ENCODE results near the gene ARHGAP26. TPM values are rescaled to one million over a fixed set of nuclear protein-coding genes. Genes with fewer than 3 reads are reported as not detected.

Gene ARHGAP26
- total and polyA plus RNA-seq, 2 donors (not counting 3 experiments of a cell fraction or from before 2014, with no cell fraction given): 3.1 to 16.2 TPM

GRCh38 chr5:143199843-143200242 lies 429.7 kb downstream of the ARHGAP26 start:
- no TSS peak for BruUV-seq (replicated peaks)
- ChIA-PET CTCF (interaction anchor here (0.8 to 1.6 kb wide), 2 partner anchors 10 to 24 kb away, joined by 3 to 4 read pairs; no protein-coding TSS in a partner anchor), POLR2A (no interaction called here)
- no peak overlapping the region for H3K4me3 ChIP-seq (replicated peaks in 1 of 3; ENCODE audit: insufficient read depth in 1 of 3, low read depth in 1 of 3, low read length in 3 of 3)
- TF ChIP-seq POLR2AphosphoS5 (IDR thresholded peaks at IDR 0.05; ENCODE audit: insufficient read depth, low read depth, low read length) (no peak), GATA2 (IDR thresholded peaks at IDR 0.05; ENCODE audit: insufficient read depth, insufficient read length, low read depth, low read length) (no peak), JUN (IDR thresholded peaks at IDR 0.05; ENCODE audit: borderline replicate concordance, insufficient read depth, insufficient read length, low read depth) (no peak), FOS (IDR thresholded peaks at IDR 0.05; ENCODE audit: borderline replicate concordance, insufficient read depth, low read length) (no peak)
- no peaks in the 10 kb centered on the region for H3K79me2 ChIP-seq (ENCODE audit: control insufficient read depth, insufficient read depth, low read length)
- FAIRE-seq (no peak), DNase-seq (ENCODE audit: low read depth, low spot score) (no peak)
- no peak overlapping the region for H3K27ac ChIP-seq (ENCODE audit: insufficient read depth, low read depth, low read length)
- intact Hi-C loops (cut with micrococcal nuclease): loop anchor here (5.0 kb wide), 2 partner anchors 183 to 627 kb away; no protein-coding TSS in a partner anchor
- peaks cover 1% of the 10 kb centered on the region for H3K4me1 ChIP-seq (ENCODE audit: control insufficient read depth, extremely low read depth, insufficient read depth, low read length)
- no peak overlapping the region for H3K4me2 ChIP-seq (ENCODE audit: insufficient read depth, low read length)
- no peak overlapping the region for H3K9ac ChIP-seq (replicated peaks; ENCODE audit: extremely low read depth, insufficient read depth, low read length)
- H3K36me3 ChIP-seq (ENCODE audit: control insufficient read depth in 2 of 2, extremely low read depth in 1 of 2, insufficient read depth in 2 of 2, low read length in 2 of 2): no peaks in the 10 kb centered on the region
- H4K20me1 ChIP-seq (replicated peaks; ENCODE audit: control insufficient read depth, extremely low read depth, insufficient read depth, low read length): no peaks in the 10 kb centered on the region
- H3K9me3 ChIP-seq (replicated peaks; ENCODE audit: control insufficient read depth, insufficient read depth, low read length): no peaks in the 10 kb centered on the region
- H3K9me1 ChIP-seq (replicated peaks; ENCODE audit: control insufficient read depth, extremely low read depth, insufficient read depth, low read length): no peaks in the 10 kb centered on the region
- dilution Hi-C loops (cut with MboI; ENCODE audit: extremely low pct_ligation_motif_present, low sequenced_read_pairs): loop anchor here (25.0 kb wide), 1 partner anchor 187 kb away; no protein-coding TSS in a partner anchor
- no peaks in the 10 kb centered on the region for H3K27me3 ChIP-seq (ENCODE audit: control insufficient read depth in 2 of 2, insufficient read depth in 2 of 2, low read length in 2 of 2)
- no peak overlapping the region for H2AFZ ChIP-seq (ENCODE audit: low read depth, low read length)

GRCh38 chr5:143200781-143201398 lies 430.7 kb downstream of the ARHGAP26 start:
- TF ChIP-seq EZH2 (IDR thresholded peaks at IDR 0.05; ENCODE audit: borderline replicate concordance, low read depth, low read length, severe bottlenecking) (no peak), JUN (IDR thresholded peaks at IDR 0.05; ENCODE audit: borderline replicate concordance, insufficient read depth, insufficient read length, low read depth) (no peak), POLR2A (IDR thresholded peaks at IDR 0.05; ENCODE audit: low read depth, low read length) (no peak), GATA2 (IDR thresholded peaks at IDR 0.05; ENCODE audit: insufficient read depth, insufficient read length, low read depth, low read length) (no peak), FOS (IDR thresholded peaks at IDR 0.05; ENCODE audit: borderline replicate concordance, insufficient read depth, low read length) (no peak), CTCF (IDR thresholded peaks at IDR 0.05; ENCODE audit: extremely low read depth in 1 of 2, insufficient read depth in 1 of 2, low read depth in 1 of 2, low read length in 2 of 2) (no peak), MAX (IDR thresholded peaks at IDR 0.05; ENCODE audit: insufficient read depth, insufficient read length) (no peak), POLR2AphosphoS5 (IDR thresholded peaks at IDR 0.05; ENCODE audit: insufficient read depth, low read depth, low read length) (no peak), MYC (IDR thresholded peaks at IDR 0.05; ENCODE audit: low read depth, low read length) (no peak)
- no TSS peak for BruUV-seq (replicated peaks)
- intact Hi-C loops (cut with micrococcal nuclease): no loop called here
- FAIRE-seq (no peak), DNase-seq (ENCODE audit: low read depth, low spot score) (no peak)
- H4K20me1 ChIP-seq (replicated peaks; ENCODE audit: control insufficient read depth, extremely low read depth, insufficient read depth, low read length): no peaks in the 10 kb centered on the region
- no peak overlapping the region for H3K27ac ChIP-seq (ENCODE audit: insufficient read depth, low read depth, low read length)
- dilution Hi-C loops (cut with MboI; ENCODE audit: extremely low pct_ligation_motif_present, low sequenced_read_pairs): loop anchor here (25.0 kb wide), 1 partner anchor 186 kb away; no protein-coding TSS in a partner anchor
- H3K4me3 ChIP-seq (replicated peaks in 1 of 3; ENCODE audit: insufficient read depth in 1 of 3, low read depth in 1 of 3, low read length in 3 of 3): no peak overlapping the region
- peaks cover 10% of the 10 kb centered on the region for H3K4me1 ChIP-seq (ENCODE audit: control insufficient read depth, extremely low read depth, insufficient read depth, low read length)
- H3K9me1 ChIP-seq (replicated peaks; ENCODE audit: control insufficient read depth, extremely low read depth, insufficient read depth, low read length): no peaks in the 10 kb centered on the region
- no peaks in the 10 kb centered on the region for H3K79me2 ChIP-seq (ENCODE audit: control insufficient read depth, insufficient read depth, low read length)
- H3K4me2 ChIP-seq (ENCODE audit: insufficient read depth, low read length): no peak overlapping the region
- no peak overlapping the region for H3K9ac ChIP-seq (replicated peaks; ENCODE audit: extremely low read depth, insufficient read depth, low read length)
- no peaks in the 10 kb centered on the region for H3K27me3 ChIP-seq (ENCODE audit: control insufficient read depth in 2 of 2, insufficient read depth in 2 of 2, low read length in 2 of 2)
- no peaks in the 10 kb centered on the region for H3K36me3 ChIP-seq (ENCODE audit: control insufficient read depth in 2 of 2, extremely low read depth in 1 of 2, insufficient read depth in 2 of 2, low read length in 2 of 2)
- no peak overlapping the region for H2AFZ ChIP-seq (ENCODE audit: low read depth, low read length)
- no peaks in the 10 kb centered on the region for H3K9me3 ChIP-seq (replicated peaks; ENCODE audit: control insufficient read depth, insufficient read depth, low read length)
- ChIA-PET POLR2A (no interaction called here), CTCF (interaction anchor here (0.8 kb wide), 1 partner anchor 23 kb away, joined by 3 read pairs; no protein-coding TSS in a partner anchor)
